H1 (cell line): ENCODE measurements around the gene SLC23A2. TPM values are rescaled to one million over a fixed set of nuclear protein-coding genes. Genes with fewer than 3 reads are reported as not detected.

Source experiments
- CREB1 ChIP-seq: IDR thresholded peaks from 2 replicates; pipeline ENCODE4 v1.6.1; 2012; ENCODE audit warnings: inconsistent platforms
- CTCF ChIP-seq, 3 experiments: IDR thresholded peaks; 1 replicate in 2 of 3; 2 replicates in 1 of 3; pipeline versions ENCODE4 v1.5.1 to v1.6.1; 2011; ENCODE audit warnings: low read length in 3 of 3, mild to moderate bottlenecking in 3 of 3, inconsistent platforms in 2 of 3, low read depth in 1 of 3, moderate library complexity in 1 of 3; ENCODE audit not compliant: insufficient read depth in 1 of 3; ENCODE audit errors: control extremely low read depth in 1 of 3
- JUND ChIP-seq: IDR thresholded peaks from 2 replicates; pipeline ENCODE4 v1.6.1; 2011; ENCODE audit warnings: mild to moderate bottlenecking, improper control_type of control experiment, low read length
- NANOG ChIP-seq: IDR thresholded peaks from 2 replicates; pipeline ENCODE4 v1.6.1; 2011; ENCODE audit warnings: low read length, low read depth, mild to moderate bottlenecking, inconsistent platforms; ENCODE audit not compliant: insufficient read depth, poor library complexity, severe bottlenecking
- RFX5 ChIP-seq: IDR thresholded peaks from 2 replicates; pipeline ENCODE4 v1.6.1; 2011; ENCODE audit warnings: low read depth, low read length, improper control_type of control experiment, borderline replicate concordance
- SP1 ChIP-seq: IDR thresholded peaks from 2 replicates; pipeline ENCODE4 v1.6.1; 2011; ENCODE audit warnings: low read depth, low read length
- TAF7 ChIP-seq: optimal IDR thresholded peaks from 2 replicates; pipeline ENCODE3; 2011; ENCODE audit warnings: low read depth, mild to moderate bottlenecking, inconsistent platforms, low read length, moderate library complexity, borderline replicate concordance
- TEAD4 ChIP-seq: IDR thresholded peaks from 2 replicates; pipeline ENCODE4 v1.6.1; 2012; ENCODE audit warnings: low read depth, low read length, inconsistent platforms, mixed read lengths
- polyA plus RNA-seq, 7 experiments: library from polyadenylated mRNA; depleted of rRNA in 3 of 7; stranded (reverse) in 5 of 7; unstranded in 2 of 7; fragments of >200 nt in 5 of 7; fragments of 200-250 nt in 2 of 7; gene quantifications; 1 replicate in 5 of 7; 2 replicates in 1 of 7; 4 replicates in 1 of 7; pipeline versions ENCODE4 v1.2.1 to v1.2.3, GENCODE V29; 2011 to 2013; ENCODE audit warnings: missing spikeins in 2 of 7, mixed read lengths in 2 of 7
- total RNA-seq: library from RNA; stranded (reverse); fragmentation: NEBNext Ultra II Directional; extraction: Animal tissue kit (Norgen Biotek cat#: 25700); gene quantifications from 2 replicates; pipeline ENCODE4 v1.2.1, GENCODE V29; 2021

Gene SLC23A2
- total and polyA plus RNA-seq, 2 of the 8 experiments (the other 6 are each of a cell fraction or from before 2014, with no cell fraction given) = 17.0 to 18.6 TPM

- TF ChIP-seq CTCF (IDR thresholded peaks at IDR 0.05; ENCODE audit: control extremely low read depth in 1 of 3, insufficient read depth in 1 of 3, low read depth in 1 of 3, low read length in 3 of 3) (no peak), NANOG (no peak), RFX5 (no peak), TAF7 (no peak), TEAD4 (no peak), SP1 (no peak), JUND (no peak), CREB1 (no peak)
These were observed 154.5 kb downstream of the SLC23A2 start (continued) for GRCh38 chr20:4846821-4847220.
